Measurements from ENCODE around the gene TNFRSF12A.

DNA sequence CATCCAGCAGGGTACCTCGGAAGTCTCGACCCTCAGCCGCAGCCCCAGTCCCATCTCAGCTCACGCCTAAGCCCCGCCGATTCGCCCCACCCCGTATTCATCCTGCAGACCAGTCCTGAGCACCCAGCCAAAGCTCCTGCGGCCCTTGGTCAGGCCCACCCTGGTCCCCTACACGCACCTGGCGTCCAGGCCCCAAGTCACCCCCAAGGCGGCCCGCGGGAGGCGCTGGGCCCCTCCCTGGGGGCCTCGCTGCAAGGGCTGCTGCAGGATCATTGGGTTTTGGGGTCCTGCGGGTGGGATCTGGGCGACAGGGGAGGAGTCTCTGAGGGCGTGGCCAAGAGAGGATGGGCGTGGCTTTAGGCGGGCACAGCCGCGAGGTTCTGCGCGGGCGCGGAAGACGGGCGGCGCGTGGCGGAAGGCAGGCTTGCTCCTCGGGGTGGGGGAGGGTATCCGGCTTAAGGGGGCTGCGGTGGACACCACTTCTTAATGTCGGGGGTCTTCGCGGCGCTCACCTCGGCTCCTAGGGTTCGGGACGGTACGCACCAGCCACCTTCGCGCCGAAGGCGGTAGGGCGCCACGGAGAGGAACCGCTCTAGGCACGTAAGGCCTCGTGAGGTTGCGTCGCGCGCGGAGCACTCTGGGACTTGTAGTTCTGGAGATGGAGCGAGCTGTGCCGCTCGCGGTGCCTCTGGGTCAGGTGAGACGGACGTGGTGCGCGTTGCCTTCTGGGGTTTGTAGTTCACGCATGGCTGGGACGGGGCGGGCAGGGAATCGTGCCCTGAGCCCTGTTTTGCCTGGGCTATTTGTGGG lies 3.7 kb downstream of the TNFRSF12A start, which contains the start of the genes HCFC1R1 and THOC6:
- TF ChIP-seq, protein P1, sequence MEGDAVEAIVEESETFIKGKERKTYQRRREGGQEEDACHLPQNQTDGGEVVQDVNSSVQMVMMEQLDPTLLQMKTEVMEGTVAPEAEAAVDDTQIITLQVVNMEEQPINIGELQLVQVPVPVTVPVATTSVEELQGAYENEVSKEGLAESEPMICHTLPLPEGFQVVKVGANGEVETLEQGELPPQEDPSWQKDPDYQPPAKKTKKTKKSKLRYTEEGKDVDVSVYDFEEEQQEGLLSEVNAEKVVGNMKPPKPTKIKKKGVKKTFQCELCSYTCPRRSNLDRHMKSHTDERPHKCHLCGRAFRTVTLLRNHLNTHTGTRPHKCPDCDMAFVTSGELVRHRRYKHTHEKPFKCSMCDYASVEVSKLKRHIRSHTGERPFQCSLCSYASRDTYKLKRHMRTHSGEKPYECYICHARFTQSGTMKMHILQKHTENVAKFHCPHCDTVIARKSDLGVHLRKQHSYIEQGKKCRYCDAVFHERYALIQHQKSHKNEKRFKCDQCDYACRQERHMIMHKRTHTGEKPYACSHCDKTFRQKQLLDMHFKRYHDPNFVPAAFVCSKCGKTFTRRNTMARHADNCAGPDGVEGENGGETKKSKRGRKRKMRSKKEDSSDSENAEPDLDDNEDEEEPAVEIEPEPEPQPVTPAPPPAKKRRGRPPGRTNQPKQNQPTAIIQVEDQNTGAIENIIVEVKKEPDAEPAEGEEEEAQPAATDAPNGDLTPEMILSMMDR (IDR thresholded peaks at IDR 0.05), result peak in 1 of 6 experiments; percentile 14
- peak; percentile 74 to 78 for TF ChIP-seq POLR2A (IDR thresholded peaks at IDR 0.05)

Measured in Peyer's patch (tissue), 4 donors.